Neuron (in vitro differentiated cells): ENCODE measurements around the gene BCORL1.

Source experiments
- H2AFZ ChIP-seq: one replicate; pipeline ENCODE4 v1.6.1; 2013; ENCODE audit warnings: low read depth, mild to moderate bottlenecking, inconsistent platforms, low read length, moderate library complexity
- H3K27me3 ChIP-seq: one replicate; pipeline ENCODE4 v1.6.1; 2013; ENCODE audit warnings: low read length; ENCODE audit not compliant: insufficient read depth
- H3K36me3 ChIP-seq: one replicate; pipeline ENCODE4 v1.6.1; 2013; ENCODE audit warnings: low read length; ENCODE audit not compliant: insufficient read depth
- H3K4me1 ChIP-seq: one replicate; pipeline ENCODE4 v1.6.1; 2013; ENCODE audit warnings: low read length; ENCODE audit not compliant: insufficient read depth
- H3K4me3 ChIP-seq: 2 replicates; pipeline ENCODE4 v1.5.1; 2013; ENCODE audit warnings: mild to moderate bottlenecking, low read length, moderate library complexity
- H3K9me3 ChIP-seq: one replicate; pipeline ENCODE4 v1.6.1; 2013; ENCODE audit warnings: low read length

Gene BCORL1, protein sequence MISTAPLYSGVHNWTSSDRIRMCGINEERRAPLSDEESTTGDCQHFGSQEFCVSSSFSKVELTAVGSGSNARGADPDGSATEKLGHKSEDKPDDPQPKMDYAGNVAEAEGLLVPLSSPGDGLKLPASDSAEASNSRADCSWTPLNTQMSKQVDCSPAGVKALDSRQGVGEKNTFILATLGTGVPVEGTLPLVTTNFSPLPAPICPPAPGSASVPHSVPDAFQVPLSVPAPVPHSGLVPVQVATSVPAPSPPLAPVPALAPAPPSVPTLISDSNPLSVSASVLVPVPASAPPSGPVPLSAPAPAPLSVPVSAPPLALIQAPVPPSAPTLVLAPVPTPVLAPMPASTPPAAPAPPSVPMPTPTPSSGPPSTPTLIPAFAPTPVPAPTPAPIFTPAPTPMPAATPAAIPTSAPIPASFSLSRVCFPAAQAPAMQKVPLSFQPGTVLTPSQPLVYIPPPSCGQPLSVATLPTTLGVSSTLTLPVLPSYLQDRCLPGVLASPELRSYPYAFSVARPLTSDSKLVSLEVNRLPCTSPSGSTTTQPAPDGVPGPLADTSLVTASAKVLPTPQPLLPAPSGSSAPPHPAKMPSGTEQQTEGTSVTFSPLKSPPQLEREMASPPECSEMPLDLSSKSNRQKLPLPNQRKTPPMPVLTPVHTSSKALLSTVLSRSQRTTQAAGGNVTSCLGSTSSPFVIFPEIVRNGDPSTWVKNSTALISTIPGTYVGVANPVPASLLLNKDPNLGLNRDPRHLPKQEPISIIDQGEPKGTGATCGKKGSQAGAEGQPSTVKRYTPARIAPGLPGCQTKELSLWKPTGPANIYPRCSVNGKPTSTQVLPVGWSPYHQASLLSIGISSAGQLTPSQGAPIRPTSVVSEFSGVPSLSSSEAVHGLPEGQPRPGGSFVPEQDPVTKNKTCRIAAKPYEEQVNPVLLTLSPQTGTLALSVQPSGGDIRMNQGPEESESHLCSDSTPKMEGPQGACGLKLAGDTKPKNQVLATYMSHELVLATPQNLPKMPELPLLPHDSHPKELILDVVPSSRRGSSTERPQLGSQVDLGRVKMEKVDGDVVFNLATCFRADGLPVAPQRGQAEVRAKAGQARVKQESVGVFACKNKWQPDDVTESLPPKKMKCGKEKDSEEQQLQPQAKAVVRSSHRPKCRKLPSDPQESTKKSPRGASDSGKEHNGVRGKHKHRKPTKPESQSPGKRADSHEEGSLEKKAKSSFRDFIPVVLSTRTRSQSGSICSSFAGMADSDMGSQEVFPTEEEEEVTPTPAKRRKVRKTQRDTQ (N-terminal part only)

DNA sequence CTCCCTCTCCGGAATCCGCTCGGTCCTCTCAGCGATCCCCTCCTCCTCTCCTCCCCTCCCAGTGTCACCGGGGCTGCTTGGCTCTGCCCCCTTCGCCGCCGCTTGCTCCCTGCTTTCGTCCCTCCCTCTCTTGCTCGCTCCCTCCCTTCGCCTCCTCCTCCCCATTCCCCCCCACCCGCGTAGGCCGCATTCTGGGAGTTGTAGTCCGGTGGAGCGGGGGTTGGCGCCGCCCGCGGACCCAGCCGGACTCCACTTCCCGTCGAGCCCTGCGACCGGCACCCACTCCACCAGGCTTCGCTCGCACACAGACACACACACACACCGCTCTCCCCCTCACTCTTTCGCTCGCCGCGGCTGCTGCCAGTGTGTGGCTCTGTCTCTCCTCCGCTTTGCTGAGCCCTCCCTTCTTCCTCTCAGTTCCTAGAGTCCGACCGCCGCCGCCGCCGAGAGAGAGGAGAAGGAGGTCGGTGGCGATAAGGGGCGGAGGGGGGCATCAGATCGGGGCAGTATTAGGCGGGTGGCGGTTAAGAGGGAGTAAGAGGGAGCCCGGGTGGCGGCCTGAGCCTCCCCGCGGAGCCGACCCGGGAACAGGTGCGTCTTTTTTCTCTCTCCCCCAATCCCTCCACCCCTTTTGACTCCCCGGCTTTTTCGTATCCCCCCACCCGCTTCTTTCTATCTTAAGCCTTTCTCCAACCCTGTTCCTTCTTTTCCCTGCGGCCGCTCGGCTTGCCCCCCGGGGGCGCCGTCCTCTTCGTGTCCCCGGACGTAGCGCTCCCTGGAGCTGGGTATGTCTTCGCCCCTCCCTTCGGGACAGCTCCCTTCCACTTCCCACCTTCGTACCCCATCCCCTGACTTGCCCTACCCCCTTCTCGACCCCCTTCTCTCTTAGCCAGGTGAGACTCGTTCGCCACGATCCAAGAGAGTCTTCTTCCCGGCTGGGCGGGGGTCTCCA lies at the start of gene BCORL1:
TSS of gene BCORL1 (plus strand) at position 336 of the 952 bp plus-strand sequence. CDS start 22,597 bp downstream, outside the sequence.
- H3K9me3 ChIP-seq = no peaks in the 10 kb centered on the region
- H3K4me1 ChIP-seq = peaks cover 10% of the 10 kb centered on the region
- H3K27me3 ChIP-seq = peaks cover 8% of the 10 kb centered on the region
- no peaks in the 10 kb centered on the region for H3K36me3 ChIP-seq
- H2AFZ ChIP-seq = peak within 1 kb of the TSS; percentile 15
- H3K4me3 ChIP-seq = peak within 1 kb of the TSS; percentile 53

DNA sequence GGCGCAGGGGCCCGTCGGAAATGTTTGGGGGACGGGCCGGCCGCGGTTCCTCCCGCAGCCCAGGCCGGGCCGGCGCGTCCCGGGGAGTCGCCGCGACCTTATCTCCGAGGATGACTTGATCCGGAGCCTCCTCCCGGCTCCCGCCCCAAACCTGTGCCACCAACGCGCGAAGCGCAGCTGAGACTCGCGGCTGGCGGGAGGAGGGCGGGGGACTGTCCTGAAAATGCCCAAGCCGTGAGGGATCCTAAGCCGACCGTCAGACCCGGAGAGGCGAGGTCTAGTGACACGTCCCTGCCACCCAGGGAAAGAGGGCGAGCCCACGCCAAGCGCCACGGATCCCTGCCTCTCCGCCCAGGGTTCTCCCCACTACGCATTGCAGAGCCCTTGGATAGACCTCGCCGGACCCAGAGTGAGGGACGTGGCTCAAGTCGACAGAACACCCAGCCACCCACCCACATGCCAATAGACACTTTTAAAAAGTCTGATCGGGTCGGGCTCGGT lies 49.6 kb upstream of the BCORL1 start:
- H3K36me3 ChIP-seq = peaks cover 7% of the 10 kb centered on the region
- H3K4me3 ChIP-seq = peak overlapping the region; percentile 39
- H3K27me3 ChIP-seq = peaks cover 36% of the 10 kb centered on the region
- no peak overlapping the region for H2AFZ ChIP-seq
- no peaks in the 10 kb centered on the region for H3K4me1 ChIP-seq
- H3K9me3 ChIP-seq = no peaks in the 10 kb centered on the region

DNA sequence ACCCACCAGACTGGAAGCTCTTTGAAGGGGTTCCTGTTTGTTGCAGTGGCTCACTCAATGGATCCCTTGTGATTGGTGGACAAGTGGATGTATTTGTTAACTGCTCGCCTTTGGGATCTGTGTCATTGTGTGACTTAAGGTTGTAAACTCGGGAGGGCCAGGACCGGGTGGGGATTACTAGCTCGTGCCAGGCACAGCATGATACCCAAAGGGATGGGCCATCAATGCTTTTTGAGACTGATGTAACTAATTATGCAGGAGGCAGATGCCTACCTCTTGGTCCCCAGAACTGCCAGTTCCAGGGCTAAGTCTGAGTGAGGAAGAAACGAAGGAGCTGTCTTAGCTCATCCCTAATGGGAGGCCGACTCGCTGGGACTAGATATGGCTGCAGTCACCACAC lies 48.7 kb upstream of the BCORL1 start:
- H3K9me3 ChIP-seq = no peaks in the 10 kb centered on the region
- peaks cover 39% of the 10 kb centered on the region for H3K27me3 ChIP-seq
- no peaks in the 10 kb centered on the region for H3K4me1 ChIP-seq
- H3K4me3 ChIP-seq = no peak overlapping the region
- no peak overlapping the region for H2AFZ ChIP-seq
- peaks cover 7% of the 10 kb centered on the region for H3K36me3 ChIP-seq

DNA sequence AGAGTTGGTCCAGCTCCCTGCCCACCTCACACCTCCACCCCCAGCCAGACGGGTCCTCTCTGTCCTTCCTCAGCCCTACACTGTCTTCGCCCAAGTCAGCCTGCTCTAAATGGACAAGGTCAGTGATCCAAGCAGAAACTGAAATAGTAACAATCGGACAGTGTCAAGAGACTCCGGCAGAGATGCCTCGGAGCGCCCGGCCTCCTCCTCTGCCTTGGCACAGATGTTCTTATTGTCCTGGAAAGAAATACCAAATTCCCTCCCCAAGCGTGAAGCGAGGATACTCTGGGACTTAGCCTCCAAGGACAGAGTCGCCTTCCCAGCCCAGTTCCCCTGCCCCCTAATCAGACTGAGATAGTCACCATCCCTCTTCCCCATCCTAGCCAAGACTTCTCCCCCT lies 48.0 kb upstream of the BCORL1 start:
- Histone ChIP-seq H3K4me1 (no peaks in the 10 kb centered on the region), H3K9me3 (no peaks in the 10 kb centered on the region), H3K4me3 (no peak overlapping the region), H3K36me3 (peaks cover 4% of the 10 kb centered on the region), H2AFZ (no peak overlapping the region), H3K27me3 (peaks cover 39% of the 10 kb centered on the region)

DNA sequence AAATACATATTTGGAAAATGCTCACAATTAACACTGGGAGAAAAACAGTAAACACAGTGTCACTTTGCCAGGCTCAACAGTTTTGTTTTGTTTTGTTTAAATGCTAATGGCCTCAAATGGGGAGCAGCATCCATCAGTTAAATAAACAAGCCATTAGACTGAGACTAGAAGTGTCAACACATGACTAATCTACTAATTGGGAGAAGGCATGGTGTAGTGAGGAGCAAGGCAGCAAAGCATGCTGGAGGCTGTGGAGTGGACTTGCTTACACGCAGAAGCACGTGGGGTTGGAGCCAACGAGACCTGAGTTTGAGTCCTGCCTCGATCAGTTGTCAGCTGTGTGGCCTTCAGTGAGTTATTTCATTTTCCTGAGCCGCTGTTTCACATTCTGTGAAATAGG lies 47.5 kb upstream of the BCORL1 start:
- peaks cover 42% of the 10 kb centered on the region for H3K27me3 ChIP-seq
- no peak overlapping the region for H3K4me3 ChIP-seq

DNA sequence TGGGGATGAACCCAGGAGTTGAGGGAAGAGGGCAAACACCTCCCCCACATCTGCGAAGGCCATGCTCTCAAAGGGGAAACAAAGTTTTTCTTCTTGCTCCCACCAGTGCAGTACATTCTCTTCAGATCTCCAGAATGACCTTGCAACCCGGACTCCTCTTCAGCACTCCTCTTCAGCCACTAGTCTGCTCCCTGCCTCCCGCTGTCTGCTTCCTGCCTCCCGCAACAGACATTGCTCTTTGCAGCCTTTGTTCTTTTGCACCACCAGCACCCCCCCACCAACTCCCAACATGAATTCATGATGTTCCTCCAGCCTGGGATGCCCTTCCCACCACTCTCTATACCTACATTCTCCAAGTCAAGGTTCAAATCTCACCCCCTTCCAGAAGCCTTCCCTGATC lies 44.4 kb upstream of the BCORL1 start:
- H3K4me3 ChIP-seq = no peak overlapping the region
- H3K36me3 ChIP-seq = no peaks in the 10 kb centered on the region
- H3K27me3 ChIP-seq = peaks cover 44% of the 10 kb centered on the region
- H3K4me1 ChIP-seq = no peaks in the 10 kb centered on the region
- no peaks in the 10 kb centered on the region for H3K9me3 ChIP-seq
- no peak overlapping the region for H2AFZ ChIP-seq

More for the DNA sequence above, 47.5 kb upstream of the BCORL1 start:
- no peaks in the 10 kb centered on the region for H3K9me3 ChIP-seq
- peaks cover under 1% of the 10 kb centered on the region for H3K36me3 ChIP-seq
- no peaks in the 10 kb centered on the region for H3K4me1 ChIP-seq
- no peak overlapping the region for H2AFZ ChIP-seq

DNA sequence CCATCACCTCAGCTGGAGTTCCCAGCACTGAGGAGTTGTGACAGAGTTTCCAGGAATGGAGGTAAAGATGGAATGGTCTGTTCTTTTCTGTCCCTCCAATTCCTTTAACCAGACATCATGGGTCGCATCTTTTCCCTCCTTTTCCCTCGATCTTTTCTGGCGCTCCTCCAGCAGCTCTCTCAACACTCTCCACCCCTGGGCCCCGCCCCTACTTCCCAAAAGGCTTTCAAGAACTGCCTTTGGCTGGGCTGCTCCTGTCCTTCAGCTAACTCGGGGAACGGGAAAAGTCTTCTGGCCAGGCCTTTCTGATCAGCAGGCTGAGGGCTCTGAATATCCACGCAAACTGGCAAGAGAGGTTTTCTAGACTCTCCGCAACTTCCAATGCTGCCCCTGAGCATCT lies 42.4 kb upstream of the BCORL1 start:
- Histone ChIP-seq H3K27me3 (peaks cover 27% of the 10 kb centered on the region), H2AFZ (no peak overlapping the region), H3K9me3 (no peaks in the 10 kb centered on the region), H3K4me1 (no peaks in the 10 kb centered on the region), H3K36me3 (no peaks in the 10 kb centered on the region), H3K4me3 (no peak overlapping the region)

DNA sequence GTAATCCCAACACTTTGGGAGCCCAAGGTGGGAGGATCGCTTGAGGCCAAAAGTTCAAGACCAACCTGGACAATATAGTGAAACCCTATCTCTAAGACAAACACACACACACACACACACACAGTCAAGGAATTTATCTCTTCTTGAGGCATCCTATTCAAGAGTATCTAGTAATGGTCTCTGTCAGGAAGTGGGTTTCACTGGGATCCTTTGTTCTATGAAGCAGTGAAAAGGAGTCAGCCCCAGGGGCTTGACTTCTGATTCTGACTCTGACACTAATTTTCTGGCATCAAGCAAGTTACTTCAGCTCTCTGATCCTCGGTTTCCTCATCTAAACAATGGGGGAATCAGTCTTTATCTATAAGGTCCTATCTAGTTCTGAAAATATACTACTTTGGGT lies 41.7 kb upstream of the BCORL1 start:
- Histone ChIP-seq H3K4me1 (no peaks in the 10 kb centered on the region), H3K27me3 (peaks cover 20% of the 10 kb centered on the region), H3K36me3 (no peaks in the 10 kb centered on the region), H3K9me3 (no peaks in the 10 kb centered on the region), H2AFZ (no peak overlapping the region), H3K4me3 (no peak overlapping the region)

DNA sequence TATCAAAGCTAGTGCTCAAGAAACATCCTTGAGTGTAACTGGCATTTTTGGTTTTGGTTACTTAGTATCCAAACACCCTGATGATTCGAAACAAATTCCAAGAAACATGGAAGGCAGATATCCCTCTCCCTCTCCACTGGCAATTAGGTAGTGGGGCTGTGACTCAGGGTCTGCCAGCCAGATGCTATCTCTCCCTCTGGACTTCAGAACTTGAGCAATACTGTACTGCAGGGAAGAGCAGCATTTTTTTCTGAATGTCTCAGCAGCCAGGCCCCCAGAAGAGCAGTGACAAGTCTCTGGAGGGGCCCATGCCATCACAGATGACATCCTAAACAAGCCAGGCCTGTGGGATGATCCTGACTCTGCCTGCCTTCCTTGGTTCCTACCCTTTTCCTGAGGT lies 37.3 kb upstream of the BCORL1 start:
- Histone ChIP-seq H3K4me1 (no peaks in the 10 kb centered on the region), H3K27me3 (peaks cover 9% of the 10 kb centered on the region), H3K4me3 (no peak overlapping the region), H3K9me3 (no peaks in the 10 kb centered on the region), H3K36me3 (no peaks in the 10 kb centered on the region), H2AFZ (no peak overlapping the region)

DNA sequence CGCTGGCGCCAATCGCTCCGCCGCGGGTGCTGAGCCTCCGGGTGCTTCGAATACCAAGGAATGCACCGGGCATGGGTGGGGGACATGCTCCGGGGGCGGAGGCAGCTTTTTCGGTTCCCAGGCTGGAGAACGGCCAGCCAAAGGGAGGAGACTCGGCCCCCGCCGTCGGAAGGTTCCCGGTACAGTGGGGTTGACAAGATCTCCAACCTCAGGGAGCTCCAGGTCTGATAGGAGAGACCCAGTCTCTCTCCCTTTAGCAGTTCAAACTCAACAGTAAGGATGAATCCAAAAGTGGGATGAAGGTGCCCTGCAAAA lies 29.1 kb upstream of the BCORL1 start:
- H3K4me3 ChIP-seq = no peak overlapping the region
- no peaks in the 10 kb centered on the region for H3K27me3 ChIP-seq
- no peaks in the 10 kb centered on the region for H3K36me3 ChIP-seq

DNA sequence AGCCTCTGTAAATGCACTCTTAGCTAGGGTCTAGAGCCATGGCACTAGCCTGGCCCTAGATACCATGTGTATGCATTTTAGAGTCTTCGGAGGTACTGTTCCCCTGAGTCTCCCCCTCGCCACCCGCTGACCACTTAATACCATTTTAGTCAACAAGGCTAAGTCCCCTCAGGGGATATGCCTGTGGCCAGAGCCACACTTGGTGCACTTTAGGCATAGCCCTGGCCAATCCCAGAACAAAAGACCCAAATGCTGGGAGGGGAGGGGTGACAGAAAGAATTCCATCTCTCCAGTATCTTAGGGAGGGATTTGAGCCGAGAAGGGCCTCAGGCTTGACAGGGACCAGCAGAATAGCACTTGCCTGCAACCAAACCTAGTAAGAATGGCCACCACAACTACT lies 28.6 kb upstream of the BCORL1 start:
- no peaks in the 10 kb centered on the region for H3K36me3 ChIP-seq
- no peaks in the 10 kb centered on the region for H3K4me1 ChIP-seq
- H2AFZ ChIP-seq = no peak overlapping the region
- no peak overlapping the region for H3K4me3 ChIP-seq
- H3K27me3 ChIP-seq = no peaks in the 10 kb centered on the region
- no peaks in the 10 kb centered on the region for H3K9me3 ChIP-seq

More for the DNA sequence above, 29.1 kb upstream of the BCORL1 start:
- H3K9me3 ChIP-seq = no peaks in the 10 kb centered on the region
- H2AFZ ChIP-seq = no peak overlapping the region
- no peaks in the 10 kb centered on the region for H3K4me1 ChIP-seq

DNA sequence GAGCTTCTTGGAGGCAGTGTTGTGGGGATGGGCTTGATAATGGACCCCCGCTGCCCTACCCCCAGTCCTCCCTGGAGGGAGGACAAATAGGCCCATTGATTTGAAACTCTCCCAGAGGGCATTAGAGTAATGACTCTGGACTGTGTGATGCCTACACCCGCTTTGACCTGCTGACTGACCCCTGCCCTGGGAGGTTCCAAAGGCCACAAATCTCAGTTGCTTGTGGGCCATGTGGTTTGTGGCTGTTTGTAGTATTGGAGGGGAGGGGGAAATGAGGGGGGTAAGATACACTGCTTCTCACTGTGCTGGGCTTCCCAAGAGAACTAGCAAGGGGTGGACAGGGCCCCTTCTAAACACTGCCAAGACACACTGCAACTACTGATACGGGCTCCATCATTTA lies 27.6 kb upstream of the BCORL1 start:
- no peaks in the 10 kb centered on the region for H3K27me3 ChIP-seq

More for the DNA sequence above, 27.6 kb upstream of the BCORL1 start:
- Histone ChIP-seq H2AFZ (no peak overlapping the region), H3K36me3 (no peaks in the 10 kb centered on the region), H3K4me3 (no peak overlapping the region), H3K9me3 (no peaks in the 10 kb centered on the region), H3K4me1 (no peaks in the 10 kb centered on the region)
